PC-3 (cell line): Measurements from ENCODE around the gene SLC35B1. TPM values are rescaled to one million over a fixed set of nuclear protein-coding genes. Genes with fewer than 3 reads are reported as not detected.

Experiments used
- ATAC-seq: fragments of 200-7000 bp; cut with Tn5 transposase; 2 replicates; pipeline ENCODE4 v1.9.1; 2020; ENCODE audit warnings: mild to moderate bottlenecking, moderate library complexity
- BruUV-seq: library from RNA; stranded (reverse); fragments of 400-500 nt; replicated peaks from 2 replicates; lab custom pipeline; 2021; lab: Mats Ljungman, UMichigan
- CTCF ChIA-PET: fragments of 300-600 bp; sonication (Branson Sonifier 250); formaldehyde crosslinking; loops from one replicate; lab custom pipeline; 2022; ENCODE audit warnings: antibody characterized with exemption; lab: Charles Lee
- POLR2A ChIA-PET: fragments of 300-600 bp; sonication (Branson Sonifier 250); formaldehyde crosslinking; loops from one replicate; lab custom pipeline; 2022; ENCODE audit warnings: antibody characterized with exemption; ENCODE audit not compliant: unreplicated experiment; lab: Charles Lee
- DNase-seq: peaks from one replicate; pipeline ENCODE4 v3.0.0-alpha.2; 2015
- H2AFZ ChIP-seq: fragments of 300-600 bp; sonication (generic); 2 replicates; pipeline ENCODE4 v1.6.0; 2016; ENCODE audit warnings: antibody characterized with exemption, low read length
- H3F3A ChIP-seq: fragments of 300-600 bp; sonication (generic); one replicate; pipeline ENCODE4 v1.6.0; 2017; ENCODE audit warnings: antibody characterized with exemption, low read length, control low read depth, mild to moderate bottlenecking; ENCODE audit not compliant: unreplicated experiment
- H3K27ac ChIP-seq: fragments of 300-600 bp; sonication (generic); 2 replicates; pipeline ENCODE4 v1.5.1; 2016; ENCODE audit warnings: mild to moderate bottlenecking, low read length
- H3K27me3 ChIP-seq: fragments of 300-600 bp; sonication (generic); 2 replicates; pipeline ENCODE4 v1.6.1; 2016; ENCODE audit warnings: low read length, mixed read lengths
- H3K36me3 ChIP-seq: fragments of 300-600 bp; sonication (generic); 2 replicates; pipeline ENCODE4 v1.6.1; 2016; ENCODE audit warnings: low read depth, mixed run types, low read length, mixed read lengths
- H3K4me1 ChIP-seq: fragments of 300-600 bp; sonication (generic); 2 replicates; pipeline ENCODE4 v1.5.1; 2016; ENCODE audit warnings: low read length; ENCODE audit not compliant: insufficient read depth
- H3K4me2 ChIP-seq: fragments of 300-600 bp; sonication (generic); 2 replicates; pipeline ENCODE4 v1.6.0; 2016; ENCODE audit warnings: low read length
- H3K4me3 ChIP-seq: fragments of 300-600 bp; sonication (generic); 2 replicates; pipeline ENCODE4 v1.5.1; 2016; ENCODE audit warnings: mild to moderate bottlenecking, low read length, mixed read lengths
- H3K79me2 ChIP-seq: fragments of 300-600 bp; sonication (generic); 2 replicates; pipeline ENCODE4 v1.6.1; 2017; ENCODE audit warnings: low read length, mixed read lengths
- H3K9ac ChIP-seq: fragments of 300-600 bp; sonication (generic); 2 replicates; pipeline ENCODE4 v1.6.0; 2016; ENCODE audit warnings: mild to moderate bottlenecking, low read length
- H3K9me2 ChIP-seq: fragments of 300-600 bp; sonication (generic); replicated peaks from 2 replicates; pipeline ENCODE4 v1.6.1; 2016; ENCODE audit warnings: mixed run types, low read length, mixed read lengths
- H3K9me3 ChIP-seq: fragments of 300-600 bp; sonication (generic); 2 replicates; pipeline ENCODE4 v1.6.1; 2016; ENCODE audit warnings: low read length, mixed read lengths
- H4K20me1 ChIP-seq: fragments of 300-600 bp; sonication (generic); 2 replicates; pipeline ENCODE4 v1.6.1; 2016; ENCODE audit warnings: low read length, mixed read lengths
- EZH2 ChIP-seq: fragments of 300-600 bp; sonication (generic); IDR thresholded peaks from one replicate; pipeline ENCODE4 v1.6.1; 2017; ENCODE audit warnings: antibody characterized with exemption, mild to moderate bottlenecking, low read length; ENCODE audit not compliant: unreplicated experiment
- EZH2phosphoT487 ChIP-seq: fragments of 300-600 bp; sonication (generic); IDR thresholded peaks from 2 replicates; pipeline ENCODE4 v1.6.1; 2018; ENCODE audit warnings: mild to moderate bottlenecking, antibody characterized with exemption, low read length, borderline replicate concordance
- intact Hi-C: fragments of 100-400 bp; cut with micrococcal nuclease; formaldehyde crosslinking; loops from 2 replicates; pipeline ENCODE4 v1.9.0; 2023
- total RNA-seq: library from RNA; depleted of rRNA; stranded (reverse); fragments of >200 nt; gene quantifications from 2 replicates; pipeline ENCODE4 v1.2.3, GENCODE V29; 2014
- TF ChIP-seq, protein P1 (sequence below): fragments of 300-600 bp; sonication (generic); conservative IDR thresholded peaks from 2 replicates; pipeline ENCODE4 v1.5.1; 2017; ENCODE audit warnings: antibody characterized with exemption, low read depth, mild to moderate bottlenecking, low read length

Gene SLC35B1
- total RNA-seq, 1 experiment from 2014 or later: 211 TPM

DNA sequence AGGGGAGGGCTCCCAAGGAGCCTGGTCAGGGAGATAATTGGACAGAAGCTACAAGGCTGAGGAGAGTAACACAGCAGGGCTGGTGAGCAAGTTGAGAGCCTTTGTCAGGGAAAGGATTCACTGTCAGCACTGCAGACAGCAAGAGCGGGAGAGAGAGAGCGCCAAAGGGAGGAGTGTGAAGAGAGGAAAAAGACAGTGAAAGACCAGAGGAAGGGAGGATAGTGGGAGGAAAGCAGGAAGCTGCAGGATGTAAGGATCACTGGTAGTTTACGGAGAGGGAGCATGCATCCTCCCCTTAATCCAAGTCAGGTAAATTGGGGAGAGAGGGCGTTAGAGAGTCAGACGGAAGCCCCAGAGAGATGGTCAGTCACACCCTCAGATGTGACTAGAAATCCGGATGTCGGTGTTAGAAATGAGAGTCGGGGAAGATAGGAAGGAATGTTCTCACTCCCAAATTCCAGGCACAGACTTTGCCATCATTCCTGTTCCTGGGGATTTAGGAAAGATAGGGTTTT lies 16.0 kb downstream of the SLC35B1 start:
- no peaks in the 10 kb centered on the region for H3K9me2 ChIP-seq
- ATAC-seq (no peak), DNase-seq (no peak)
- no TSS peak for BruUV-seq
- no peak overlapping the region for H3K4me2 ChIP-seq
- H3K36me3 ChIP-seq: no peaks in the 10 kb centered on the region
- H3F3A ChIP-seq: no peaks in the 10 kb centered on the region
- H3K4me3 ChIP-seq: no peak overlapping the region
- H3K27ac ChIP-seq: no peak overlapping the region
- peaks cover 5% of the 10 kb centered on the region for H3K4me1 ChIP-seq
- H3K79me2 ChIP-seq: no peaks in the 10 kb centered on the region
- CTCF ChIA-PET: interaction anchor here (0.5 to 0.7 kb wide), 3 partner anchors 22 to 134 kb away, joined by 4 to 6 read pairs (median 5); no protein-coding TSS in a partner anchor
- POLR2A ChIA-PET: no interaction called here
- H3K27me3 ChIP-seq: no peaks in the 10 kb centered on the region
- intact Hi-C loops: no loop called here
- no peak overlapping the region for H3K9ac ChIP-seq
- no peaks in the 10 kb centered on the region for H3K9me3 ChIP-seq
- no peaks in the 10 kb centered on the region for H4K20me1 ChIP-seq
- no peak overlapping the region for H2AFZ ChIP-seq
- TF ChIP-seq EZH2phosphoT487 (no peak), EZH2 (no peak)
- TF ChIP-seq, protein P1, sequence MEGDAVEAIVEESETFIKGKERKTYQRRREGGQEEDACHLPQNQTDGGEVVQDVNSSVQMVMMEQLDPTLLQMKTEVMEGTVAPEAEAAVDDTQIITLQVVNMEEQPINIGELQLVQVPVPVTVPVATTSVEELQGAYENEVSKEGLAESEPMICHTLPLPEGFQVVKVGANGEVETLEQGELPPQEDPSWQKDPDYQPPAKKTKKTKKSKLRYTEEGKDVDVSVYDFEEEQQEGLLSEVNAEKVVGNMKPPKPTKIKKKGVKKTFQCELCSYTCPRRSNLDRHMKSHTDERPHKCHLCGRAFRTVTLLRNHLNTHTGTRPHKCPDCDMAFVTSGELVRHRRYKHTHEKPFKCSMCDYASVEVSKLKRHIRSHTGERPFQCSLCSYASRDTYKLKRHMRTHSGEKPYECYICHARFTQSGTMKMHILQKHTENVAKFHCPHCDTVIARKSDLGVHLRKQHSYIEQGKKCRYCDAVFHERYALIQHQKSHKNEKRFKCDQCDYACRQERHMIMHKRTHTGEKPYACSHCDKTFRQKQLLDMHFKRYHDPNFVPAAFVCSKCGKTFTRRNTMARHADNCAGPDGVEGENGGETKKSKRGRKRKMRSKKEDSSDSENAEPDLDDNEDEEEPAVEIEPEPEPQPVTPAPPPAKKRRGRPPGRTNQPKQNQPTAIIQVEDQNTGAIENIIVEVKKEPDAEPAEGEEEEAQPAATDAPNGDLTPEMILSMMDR: no peak

DNA sequence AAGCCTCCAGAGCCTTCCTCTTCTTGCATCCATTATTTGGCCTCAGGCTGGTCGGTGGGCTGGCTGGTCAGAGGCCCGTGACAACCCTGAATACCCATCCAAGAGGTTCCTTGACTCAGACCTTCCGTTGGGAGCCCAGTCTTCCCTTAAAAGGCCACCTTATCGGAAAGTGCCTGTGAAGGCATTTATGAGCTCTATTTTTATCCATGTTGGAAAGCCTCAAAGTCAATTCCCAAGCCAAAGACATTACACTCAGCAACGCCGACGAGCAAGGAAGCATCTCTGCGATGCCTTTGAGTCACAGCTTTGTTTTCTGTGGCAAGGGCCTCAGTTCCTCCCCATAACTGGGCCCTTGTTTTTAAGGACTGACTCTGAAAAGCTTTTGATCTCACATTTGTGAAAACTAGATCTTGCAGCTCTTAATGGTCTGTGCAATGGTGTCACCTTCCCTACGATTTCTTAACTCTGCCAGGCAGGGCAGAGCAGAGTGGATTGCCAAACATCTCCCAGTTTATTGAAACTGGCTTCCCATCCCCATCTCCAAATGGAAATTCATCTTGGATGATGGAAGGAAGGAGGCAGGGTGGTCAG lies 16.6 kb downstream of the SLC35B1 start:
- H4K20me1 ChIP-seq: no peaks in the 10 kb centered on the region
- TF ChIP-seq, protein P1: no peak
- TF ChIP-seq EZH2 (no peak), EZH2phosphoT487 (no peak)
- H3K36me3 ChIP-seq: no peaks in the 10 kb centered on the region
- peaks cover 5% of the 10 kb centered on the region for H3K4me1 ChIP-seq
- no peaks in the 10 kb centered on the region for H3K9me3 ChIP-seq
- ChIA-PET CTCF (interaction anchor here (0.5 kb wide), 2 partner anchors 23 to 133 kb away, joined by 4 to 5 read pairs; no protein-coding TSS in a partner anchor), POLR2A (no interaction called here)
- no peaks in the 10 kb centered on the region for H3K9me2 ChIP-seq
- no TSS peak for BruUV-seq
- no peak for DNase-seq
- no peaks in the 10 kb centered on the region for H3F3A ChIP-seq
- no peak overlapping the region for H3K4me3 ChIP-seq
- H3K9ac ChIP-seq: no peak overlapping the region
- ATAC-seq: no peak
- H3K4me2 ChIP-seq: no peak overlapping the region
- H3K27me3 ChIP-seq: no peaks in the 10 kb centered on the region
- H3K27ac ChIP-seq: no peak overlapping the region
- intact Hi-C loops: no loop called here
- no peak overlapping the region for H2AFZ ChIP-seq
- H3K79me2 ChIP-seq: no peaks in the 10 kb centered on the region

DNA sequence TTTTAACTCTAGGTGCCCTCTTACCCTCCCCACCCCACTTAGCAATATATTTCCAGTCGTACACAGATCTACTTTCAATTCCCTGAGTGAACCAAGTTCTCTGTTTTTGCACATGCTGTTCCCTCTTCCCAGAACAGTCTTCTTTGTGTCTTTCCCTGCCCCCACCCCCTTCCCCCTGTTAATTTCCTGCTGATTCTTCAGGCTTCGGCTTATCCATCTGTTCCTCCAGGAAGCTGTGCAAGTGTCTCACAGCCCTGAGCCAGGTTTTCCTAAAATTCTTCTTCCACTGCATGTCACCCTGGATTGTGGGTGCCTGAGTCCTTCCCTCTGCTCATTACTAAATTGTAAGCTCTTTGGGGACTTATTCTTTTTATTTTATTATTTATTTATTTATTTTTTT lies 17.5 kb downstream of the SLC35B1 start:
- Histone ChIP-seq H3K4me2 (no peak overlapping the region), H3K27me3 (no peaks in the 10 kb centered on the region), H3K27ac (no peak overlapping the region), H3K9me3 (no peaks in the 10 kb centered on the region), H3K4me1 (peaks cover 5% of the 10 kb centered on the region), H3K9me2 (no peaks in the 10 kb centered on the region), H4K20me1 (no peaks in the 10 kb centered on the region), H3F3A (no peaks in the 10 kb centered on the region), H3K4me3 (no peak overlapping the region), H3K9ac (no peak overlapping the region), H3K36me3 (no peaks in the 10 kb centered on the region), H2AFZ (no peak overlapping the region), H3K79me2 (no peaks in the 10 kb centered on the region)
- ATAC-seq (no peak), DNase-seq (no peak)
- BruUV-seq: no TSS peak
- no peak for TF ChIP-seq EZH2phosphoT487
- TF ChIP-seq EZH2: no peak
- TF ChIP-seq, protein P1: no peak
- ChIA-PET POLR2A (no interaction called here), CTCF (no interaction called here)
- intact Hi-C loops: no loop called here
